Amygdala (tissue), 56 donors: Measurements from ENCODE around the gene SEMA7A.

Source experiments
- DNase-seq, 56 donors: peaks; one replicate each; lab custom pipeline; 2025; lab: John Stamatoyannopoulos, UW

The SEMA7A gene

DNA sequence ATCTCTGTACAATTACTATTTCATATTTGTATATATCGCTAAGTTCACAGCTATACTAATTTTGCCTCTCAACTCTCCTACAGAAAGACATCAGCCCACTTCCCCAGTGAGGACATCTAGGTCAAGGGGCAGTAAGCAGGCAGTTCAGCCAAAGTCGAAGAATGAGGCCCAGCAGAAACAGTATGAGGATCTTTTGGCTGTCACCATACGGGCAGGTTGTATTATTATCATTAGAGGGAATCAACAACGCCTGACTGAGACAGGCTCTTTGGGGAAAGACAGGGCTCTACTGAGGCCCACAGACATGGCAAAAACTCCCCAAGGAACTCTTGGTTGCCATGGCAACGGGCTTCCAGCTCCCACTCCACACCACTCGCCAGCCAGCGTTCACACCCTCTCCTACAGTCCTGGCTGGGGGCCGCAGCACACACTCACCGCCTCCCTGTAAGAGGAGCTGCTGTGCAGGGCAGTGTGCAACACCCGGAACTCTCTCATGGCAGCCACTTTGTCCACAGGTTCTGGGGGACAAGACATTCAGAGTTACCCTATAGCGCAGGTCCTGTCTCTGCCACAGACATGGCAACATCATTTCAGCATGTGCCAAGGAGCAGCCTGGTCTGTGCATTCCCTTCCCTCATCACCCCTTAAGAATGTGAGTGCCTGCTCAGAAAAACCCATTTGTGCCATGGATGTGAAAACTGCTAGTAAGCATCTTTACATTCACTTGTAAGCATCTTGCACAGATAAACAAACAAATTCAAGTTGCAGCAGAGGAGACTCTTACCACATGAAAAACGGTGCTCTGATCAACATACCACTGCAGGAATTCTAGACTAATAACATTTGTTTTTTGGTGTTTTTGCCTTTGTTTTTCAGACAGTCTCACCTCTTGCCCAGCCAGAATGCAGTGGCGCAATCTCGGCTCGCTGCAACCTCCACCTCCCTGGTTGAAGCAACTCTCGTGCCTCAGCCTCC is 18.4 kb upstream of the SEMA7A start:
- peak in 11 of 56 donors; percentile 15 to 61 (median 40) for DNase-seq

- no peak for DNase-seq
These were observed 17.6 kb upstream of the SEMA7A start for GRCh38 chr15:74451322-74451721.

DNA sequence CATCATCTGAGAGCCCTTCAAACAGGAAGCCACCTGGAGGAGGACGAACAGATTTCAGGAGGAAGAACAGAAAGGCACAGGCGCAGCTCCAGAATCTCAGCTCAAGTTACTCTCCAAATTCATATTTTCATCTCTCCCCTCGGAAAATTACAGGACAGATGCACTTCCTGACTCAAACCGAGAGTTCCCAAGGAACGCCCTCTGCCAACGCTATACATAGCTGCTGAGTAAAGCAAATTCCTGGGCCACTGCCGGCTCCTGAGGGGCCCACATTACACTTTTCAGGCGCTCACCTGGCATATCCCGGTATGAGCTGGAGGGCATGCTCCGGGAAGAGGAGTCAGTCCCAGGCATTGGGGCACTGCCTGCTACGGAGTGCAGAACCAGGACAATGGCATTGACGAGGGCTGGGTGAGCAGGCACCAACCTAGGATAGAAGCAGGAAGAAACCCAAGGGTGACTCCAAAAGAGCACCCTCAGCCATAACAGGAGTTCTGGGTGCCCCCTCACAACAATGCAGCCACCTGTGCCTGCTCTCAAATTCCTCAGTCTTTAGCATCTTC is 16.0 kb upstream of the SEMA7A start:
- DNase-seq = peak in 1 of 56 donors; percentile 22

DNA sequence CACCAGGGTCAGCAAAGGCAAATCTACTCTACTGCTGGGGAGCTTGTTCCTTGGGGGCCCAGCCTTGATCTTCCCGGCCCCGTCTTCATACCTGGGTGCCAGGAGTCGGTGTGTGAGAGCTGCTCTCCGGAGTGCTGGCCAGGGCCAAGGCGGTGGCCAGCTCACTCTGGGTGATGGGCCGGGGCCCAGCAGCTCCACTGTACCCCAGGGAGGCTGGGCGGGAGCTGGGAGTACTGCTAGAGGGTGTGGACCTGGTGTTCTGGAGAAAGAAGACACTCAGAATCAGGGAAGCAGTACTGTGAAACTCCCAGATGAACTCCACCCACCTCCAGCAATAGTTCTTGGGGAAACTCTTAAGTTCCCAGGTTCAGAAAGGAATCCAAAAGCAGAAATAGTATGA is 15.3 kb upstream of the SEMA7A start:
- no peak for DNase-seq

GRCh38 chr15:74445816-74446763 is 12.3 kb upstream of the SEMA7A start:
- DNase-seq = no peak

GRCh38 chr15:74444106-74445062 is 10.6 kb upstream of the SEMA7A start:
- peak in 3 of 56 donors; percentile 25 to 44 (median 35) for DNase-seq

DNA sequence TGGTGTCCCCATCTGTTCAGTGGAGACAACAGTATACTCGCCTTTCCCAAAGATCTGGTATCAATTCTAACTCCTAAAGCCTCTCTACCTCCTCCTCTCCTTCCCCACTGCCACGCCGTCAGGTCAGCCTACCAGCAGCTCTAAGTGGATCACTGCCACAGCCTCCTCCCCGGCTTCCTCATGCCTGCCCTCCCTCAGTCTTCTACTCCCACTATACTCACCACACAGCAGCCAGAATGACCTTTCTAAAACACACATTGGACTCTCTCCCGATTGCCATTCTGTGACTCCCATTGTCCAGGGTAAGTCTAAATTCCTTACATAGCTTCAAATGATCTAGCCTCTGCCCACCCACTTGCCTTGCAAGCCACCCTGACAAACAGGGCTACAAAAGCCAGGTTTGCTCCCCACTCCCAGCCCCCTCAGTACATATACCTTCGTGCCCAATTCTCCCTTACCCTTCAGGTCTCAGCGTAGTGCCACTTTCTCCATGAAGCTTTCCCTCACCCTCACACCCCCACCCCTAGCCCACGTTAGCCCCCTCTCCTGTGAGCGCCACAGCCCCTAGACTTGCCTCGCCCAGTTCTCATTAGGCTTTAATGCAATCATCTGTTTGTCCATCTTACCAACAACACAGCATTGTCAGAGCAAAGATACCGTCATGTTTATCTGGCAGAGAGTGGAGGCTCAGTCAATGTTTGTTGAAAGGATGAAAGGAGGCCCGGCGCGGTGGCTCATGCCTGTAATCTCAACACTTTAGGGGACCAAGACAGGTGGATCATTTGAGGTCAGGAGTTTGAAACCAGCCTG is 9.5 kb upstream of the SEMA7A start:
- no peak for DNase-seq

- no peak for DNase-seq
These were observed 8.8 kb upstream of the SEMA7A start for GRCh38 chr15:74442604-74443003.

GRCh38 chr15:74442063-74442462 is 8.3 kb upstream of the SEMA7A start:
- DNase-seq = no peak

DNA sequence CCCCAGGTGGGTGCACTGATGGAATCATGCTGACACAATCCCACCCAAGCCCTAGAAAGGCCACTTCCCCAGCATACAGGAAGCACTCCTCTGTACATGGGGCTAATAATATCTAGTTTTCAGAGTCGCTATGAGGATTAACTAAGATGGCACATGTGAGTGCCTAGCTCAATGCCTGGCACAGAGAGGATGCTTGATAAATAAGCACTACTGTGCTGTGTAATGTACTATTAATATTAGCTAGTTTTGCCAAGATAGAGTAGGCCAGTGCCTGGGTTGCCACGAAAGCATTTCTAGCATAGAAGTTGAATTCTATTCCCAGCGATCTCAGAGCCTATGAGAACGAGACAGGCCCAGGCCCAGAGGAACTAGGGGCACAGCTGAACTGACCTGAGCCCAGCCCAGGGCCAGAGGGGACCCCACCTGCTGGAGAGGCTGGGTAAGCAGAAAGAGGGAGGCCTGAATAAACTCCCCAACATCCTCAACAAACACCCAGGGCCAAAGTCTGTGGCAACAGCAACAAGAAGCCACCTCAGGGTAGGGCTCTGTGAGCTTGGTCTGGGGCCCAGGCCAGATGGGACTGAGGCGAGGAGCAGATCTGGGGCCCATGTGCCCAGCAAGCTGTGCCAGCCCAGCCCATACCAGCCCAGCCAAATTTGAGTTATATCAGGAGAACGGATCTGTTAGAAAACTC is 7.6 kb upstream of the SEMA7A start:
- DNase-seq = no peak

DNA sequence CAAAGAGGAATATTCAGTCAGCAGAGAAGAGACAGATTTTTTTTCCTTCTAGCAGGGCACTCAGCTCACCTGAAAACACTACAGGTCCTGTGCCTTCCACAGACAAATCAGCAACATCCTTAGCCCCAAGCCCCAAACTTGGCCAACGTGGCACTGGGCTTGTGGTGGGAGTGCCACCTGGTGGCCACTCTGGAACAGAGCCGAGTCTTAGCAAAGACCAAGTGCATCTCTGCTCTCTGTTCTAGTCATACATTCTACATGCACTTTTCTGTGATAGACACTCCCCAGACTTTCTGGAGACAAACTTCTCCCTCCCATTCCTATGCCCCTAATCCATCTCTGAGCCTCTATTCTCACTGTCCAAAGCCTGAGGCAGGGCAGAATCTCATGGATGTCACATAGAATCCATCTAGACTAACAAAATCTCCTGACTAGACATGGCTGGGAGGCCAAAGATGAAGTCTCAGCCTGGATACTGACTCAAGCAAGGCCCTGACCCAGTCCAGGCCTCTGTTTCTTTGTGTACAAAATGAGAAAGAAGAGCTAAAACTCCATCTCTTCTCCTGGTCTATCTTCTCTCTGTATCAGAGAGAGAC is 5.1 kb upstream of the SEMA7A start:
- DNase-seq = peak in 48 of 56 donors; percentile 18 to 87 (median 58)

- no peak for DNase-seq
These were observed 4.4 kb upstream of the SEMA7A start for GRCh38 chr15:74438206-74438605.

GRCh38 chr15:74434263-74435136 is 742 bp upstream of the SEMA7A start:
- DNase-seq = no peak

DNA sequence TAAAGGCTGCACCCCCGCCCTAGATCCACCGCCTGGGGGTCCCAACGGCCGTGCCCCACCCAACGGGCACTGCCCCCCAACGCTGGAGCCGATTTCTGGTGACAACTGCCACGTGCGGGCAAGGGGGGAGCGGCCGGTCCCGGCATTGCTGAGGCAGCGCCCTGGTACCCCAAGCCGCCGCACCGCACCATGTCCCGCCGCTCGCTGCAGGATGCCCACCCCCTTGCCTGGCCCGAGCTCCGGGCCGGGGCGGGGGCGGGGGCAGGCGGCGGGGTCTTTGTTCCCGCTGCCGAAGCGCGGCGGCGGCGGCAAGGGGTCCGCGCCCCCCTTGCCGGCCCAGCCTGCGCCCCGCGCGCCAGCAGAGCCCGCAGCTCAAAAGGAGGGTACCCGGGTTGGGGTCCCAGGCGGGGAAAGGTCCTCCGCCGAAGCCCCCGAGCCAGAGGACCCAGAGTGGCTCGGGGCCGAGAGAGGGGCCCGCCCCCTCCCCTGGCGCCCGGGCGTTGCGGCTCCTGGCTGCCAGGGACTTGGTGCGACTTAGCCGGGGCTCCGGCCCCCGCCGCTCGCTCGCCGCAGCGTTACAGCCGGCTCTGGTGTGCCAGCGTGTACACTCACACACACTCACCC is 678 bp downstream of the SEMA7A start:
- DNase-seq = no peak

GRCh38 chr15:74432271-74432967 is 1.3 kb downstream of the SEMA7A start:
- DNase-seq = no peak

DNA sequence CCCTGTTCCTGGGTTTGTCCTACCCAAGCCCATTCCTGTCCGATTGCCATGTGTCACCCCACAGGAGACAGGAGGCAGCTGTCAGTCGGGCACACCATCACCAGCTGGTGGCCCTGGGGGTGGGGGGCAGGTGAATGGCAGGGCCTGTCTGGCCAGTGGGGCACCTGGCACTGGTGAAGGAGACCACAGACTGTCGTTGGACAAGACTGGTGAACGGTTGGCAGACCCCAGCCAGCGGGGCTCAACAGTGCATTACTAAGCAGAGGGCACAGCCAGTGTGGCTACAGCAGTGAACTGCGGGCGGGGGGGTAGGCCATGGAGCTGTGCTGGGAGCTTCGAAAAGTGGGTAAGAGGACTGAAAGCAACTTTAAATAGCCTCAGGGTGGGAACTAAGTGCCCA is 2.1 kb downstream of the SEMA7A start:
- DNase-seq = peak in 1 of 56 donors; percentile 25
